Measurements from ENCODE around the gene DRG2. TPM values are rescaled to one million over a fixed set of nuclear protein-coding genes. Genes with fewer than 3 reads are reported as not detected.

The DRG2 gene
- total RNA-seq, 1 experiment from 2014 or later, result 42.0 TPM

- intact Hi-C loops (cut with micrococcal nuclease; ENCODE audit: unreplicated experiment), result no loop called here
- Histone ChIP-seq H3K27ac (ENCODE audit: low read length) (no peak overlapping the region), H3K4me1 (ENCODE audit: control insufficient read depth, insufficient read depth, low read length) (peaks cover 15% of the 10 kb centered on the region), H3K27me3 (ENCODE audit: control insufficient read depth, insufficient read depth, low read length) (no peaks in the 10 kb centered on the region), H3K4me3 (ENCODE audit: low read depth in 2 of 2, low read length in 2 of 2) (no peak overlapping the region), H3K9me3 (ENCODE audit: control insufficient read depth, insufficient read depth, low read depth, low read length) (no peaks in the 10 kb centered on the region), H3K36me3 (ENCODE audit: control insufficient read depth, insufficient read depth, low read length) (no peaks in the 10 kb centered on the region; the same call in 1 of the 2 replicates)
- TF ChIP-seq POLR2AphosphoS5 (IDR thresholded peaks at IDR 0.05; ENCODE audit: low read depth, low read length) (no peak), TCF7L2 (IDR thresholded peaks at IDR 0.05; ENCODE audit: low read depth, low read length) (no peak), CTCF (IDR thresholded peaks at IDR 0.05) (no peak), SIN3A (IDR thresholded peaks at IDR 0.05; ENCODE audit: borderline replicate concordance, insufficient read depth, low read depth, low read length) (no peak)
- TF ChIP-seq, protein P1, sequence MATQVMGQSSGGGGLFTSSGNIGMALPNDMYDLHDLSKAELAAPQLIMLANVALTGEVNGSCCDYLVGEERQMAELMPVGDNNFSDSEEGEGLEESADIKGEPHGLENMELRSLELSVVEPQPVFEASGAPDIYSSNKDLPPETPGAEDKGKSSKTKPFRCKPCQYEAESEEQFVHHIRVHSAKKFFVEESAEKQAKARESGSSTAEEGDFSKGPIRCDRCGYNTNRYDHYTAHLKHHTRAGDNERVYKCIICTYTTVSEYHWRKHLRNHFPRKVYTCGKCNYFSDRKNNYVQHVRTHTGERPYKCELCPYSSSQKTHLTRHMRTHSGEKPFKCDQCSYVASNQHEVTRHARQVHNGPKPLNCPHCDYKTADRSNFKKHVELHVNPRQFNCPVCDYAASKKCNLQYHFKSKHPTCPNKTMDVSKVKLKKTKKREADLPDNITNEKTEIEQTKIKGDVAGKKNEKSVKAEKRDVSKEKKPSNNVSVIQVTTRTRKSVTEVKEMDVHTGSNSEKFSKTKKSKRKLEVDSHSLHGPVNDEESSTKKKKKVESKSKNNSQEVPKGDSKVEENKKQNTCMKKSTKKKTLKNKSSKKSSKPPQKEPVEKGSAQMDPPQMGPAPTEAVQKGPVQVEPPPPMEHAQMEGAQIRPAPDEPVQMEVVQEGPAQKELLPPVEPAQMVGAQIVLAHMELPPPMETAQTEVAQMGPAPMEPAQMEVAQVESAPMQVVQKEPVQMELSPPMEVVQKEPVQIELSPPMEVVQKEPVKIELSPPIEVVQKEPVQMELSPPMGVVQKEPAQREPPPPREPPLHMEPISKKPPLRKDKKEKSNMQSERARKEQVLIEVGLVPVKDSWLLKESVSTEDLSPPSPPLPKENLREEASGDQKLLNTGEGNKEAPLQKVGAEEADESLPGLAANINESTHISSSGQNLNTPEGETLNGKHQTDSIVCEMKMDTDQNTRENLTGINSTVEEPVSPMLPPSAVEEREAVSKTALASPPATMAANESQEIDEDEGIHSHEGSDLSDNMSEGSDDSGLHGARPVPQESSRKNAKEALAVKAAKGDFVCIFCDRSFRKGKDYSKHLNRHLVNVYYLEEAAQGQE (IDR thresholded peaks at IDR 0.05; ENCODE audit: insufficient read depth in 1 of 2, low read depth in 2 of 2, low read length in 1 of 2), result no peak
- POLR2A ChIA-PET, result no interaction called here
- BruUV-seq (replicated peaks), result no TSS peak
- no peak for DNase-seq (ENCODE audit: low read depth, low spot score)
- in situ Hi-C loops (cut with HindIII; ENCODE audit: low pct_unique_long_range_greater_than_20kb, low sequenced_read_pairs), result no loop called here
- ATAC-seq, result no peak
- CTCF ChIA-PET, result no interaction called here
These were observed 43.1 kb upstream of the DRG2 start for GRCh38 chr17:18044609-18045008.

GRCh38 chr17:18045691-18046350 is 41.9 kb upstream of the DRG2 start:
- TF ChIP-seq TCF7L2 (IDR thresholded peaks at IDR 0.05; ENCODE audit: low read depth, low read length), result no peak
- TF ChIP-seq CTCF (IDR thresholded peaks at IDR 0.05), result no peak
- TF ChIP-seq SIN3A (IDR thresholded peaks at IDR 0.05; ENCODE audit: borderline replicate concordance, insufficient read depth, low read depth, low read length), result no peak
- no peak for TF ChIP-seq POLR2AphosphoS5 (IDR thresholded peaks at IDR 0.05; ENCODE audit: low read depth, low read length)
- TF ChIP-seq, protein P1 (IDR thresholded peaks at IDR 0.05; ENCODE audit: insufficient read depth in 1 of 2, low read depth in 2 of 2, low read length in 1 of 2), result no peak
- DNase-seq (ENCODE audit: low read depth, low spot score), result no peak
- ChIA-PET CTCF (no interaction called here), POLR2A (no interaction called here)
- H3K27ac ChIP-seq (ENCODE audit: low read length), result no peak overlapping the region
- H3K27me3 ChIP-seq (ENCODE audit: control insufficient read depth, insufficient read depth, low read length), result no peaks in the 10 kb centered on the region
- ATAC-seq, result no peak
- intact Hi-C loops (cut with micrococcal nuclease; ENCODE audit: unreplicated experiment) (no loop called here), in situ Hi-C loops (cut with HindIII; ENCODE audit: low pct_unique_long_range_greater_than_20kb, low sequenced_read_pairs) (no loop called here)
- H3K36me3 ChIP-seq (ENCODE audit: control insufficient read depth, insufficient read depth, low read length), result no peaks in the 10 kb centered on the region; the same call in 1 of the 2 replicates
- peaks cover 9% of the 10 kb centered on the region for H3K4me1 ChIP-seq (ENCODE audit: control insufficient read depth, insufficient read depth, low read length)
- H3K9me3 ChIP-seq (ENCODE audit: control insufficient read depth, insufficient read depth, low read depth, low read length), result no peaks in the 10 kb centered on the region
- H3K4me3 ChIP-seq (ENCODE audit: low read depth in 2 of 2, low read length in 2 of 2), result no peak overlapping the region
- BruUV-seq (replicated peaks), result no TSS peak

Measured in Panc1 (cell line).